22Rv1 (cell line): Measurements from ENCODE around the gene CDKN2B.

Experiments used
- H3K27ac ChIP-seq: fragments of 450-650 bp; 2 replicates; pipeline ENCODE4 v1.5.1; 2017
- CTCF ChIP-seq: fragments of 450-650 bp; IDR thresholded peaks from 2 replicates; pipeline ENCODE4 v1.5.1; 2017; ENCODE audit warnings: mild to moderate bottlenecking
- ZFX ChIP-seq: fragments of 450-650 bp; IDR thresholded peaks from 2 replicates; pipeline ENCODE4 v1.6.1; 2017; ENCODE audit warnings: antibody characterized with exemption, borderline replicate concordance

Gene CDKN2B

GRCh38 chr9:22022396-22022795 is 13.3 kb upstream of the CDKN2B start:
- TF ChIP-seq ZFX (no peak), CTCF (no peak)
- no peak overlapping the region for H3K27ac ChIP-seq

- TF ChIP-seq CTCF (no peak), ZFX (no peak)
Measured at GRCh38 chr9:22010866-22011625, 1.9 kb upstream of the CDKN2B start.

GRCh38 chr9:22009506-22009867 is 382 bp upstream of the CDKN2B start:
- TF ChIP-seq ZFX (no peak), CTCF (no peak)
- H3K27ac ChIP-seq, result peak overlapping the region; percentile 86

More at GRCh38 chr9:22010866-22011625, 1.9 kb upstream of the CDKN2B start:
- no peak overlapping the region for H3K27ac ChIP-seq

GRCh38 chr9:22008384-22008716 is 755 bp downstream of the CDKN2B start:
- TF ChIP-seq CTCF (no peak), ZFX (no peak)
- peak overlapping the region; percentile 86 for H3K27ac ChIP-seq

GRCh38 chr9:22005702-22006606 is 3.2 kb downstream of the CDKN2B start:
- TF ChIP-seq ZFX, result no peak
- TF ChIP-seq CTCF, result no peak
- no peak overlapping the region for H3K27ac ChIP-seq

GRCh38 chr9:22005021-22005701 is 3.9 kb downstream of the CDKN2B start:
- H3K27ac ChIP-seq, result no peak overlapping the region

More at GRCh38 chr9:22005021-22005701, 3.9 kb downstream of the CDKN2B start:
- no peak for TF ChIP-seq CTCF
- TF ChIP-seq ZFX, result no peak
